ENCODE results near the gene AGER. TPM values are rescaled to one million over a fixed set of nuclear protein-coding genes. Genes with fewer than 3 reads are reported as not detected.

AGER gene
- total RNA-seq, 4 donors from 2014 or later, result 4.0 to 12.7 (median 5.8) TPM

DNA sequence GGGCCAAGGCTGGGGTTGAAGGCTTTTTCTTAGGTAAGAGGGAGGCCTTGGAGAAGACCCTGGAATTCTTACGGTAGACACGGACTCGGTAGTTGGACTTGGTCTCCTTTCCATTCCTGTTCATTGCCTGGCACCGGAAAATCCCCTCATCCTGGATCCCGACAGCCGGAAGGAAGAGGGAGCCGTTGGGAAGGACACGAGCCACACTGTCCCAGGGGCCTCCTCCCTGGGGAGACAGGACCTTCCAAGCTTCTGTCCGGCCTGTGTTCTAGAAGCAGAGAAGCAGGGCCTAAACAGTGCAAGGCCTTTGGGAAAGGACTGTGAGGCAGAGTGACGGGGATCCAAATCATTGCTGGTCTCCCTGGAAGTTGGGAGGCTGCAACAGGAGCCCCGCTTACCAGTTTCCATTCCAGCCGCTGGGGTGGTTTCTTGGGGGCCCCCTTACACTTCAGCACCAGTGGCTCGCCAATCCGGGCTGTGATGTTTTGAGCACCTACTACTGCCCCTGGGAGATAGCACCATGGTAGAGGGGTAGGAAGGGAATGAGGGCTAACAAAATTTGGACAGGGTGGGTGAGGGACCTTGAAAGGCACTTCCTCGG is 470 bp downstream of the AGER start:
- peaks cover 0 to 88% (median 30%) of the 10 kb centered on the region in 4 donors for H3K4me1 ChIP-seq
- H3K27me3 ChIP-seq, result no peaks in the 10 kb centered on the region
- no peaks in the 10 kb centered on the region for H3K9me3 ChIP-seq
- peaks cover 0 to 68% (median 22%) of the 10 kb centered on the region in 3 donors for H3K36me3 ChIP-seq
- no peak overlapping the region for H3K4me3 ChIP-seq
- H3K27ac ChIP-seq, result peak overlapping the region in 3 of 4 donors; percentile 40 to 100 (median 97)
- DNase-seq (ENCODE audit: low spot score in 2 of 2), result no peak
- WGBS, 2 donors, result 71 to 78% methylated on average over 15 of the region's 15 CpGs
- TF ChIP-seq EP300 (IDR thresholded peaks at IDR 0.05), result no peak
- TF ChIP-seq POLR2A (IDR thresholded peaks at IDR 0.05), result no peak
- no peak for TF ChIP-seq CTCF (IDR thresholded peaks at IDR 0.05)

DNA sequence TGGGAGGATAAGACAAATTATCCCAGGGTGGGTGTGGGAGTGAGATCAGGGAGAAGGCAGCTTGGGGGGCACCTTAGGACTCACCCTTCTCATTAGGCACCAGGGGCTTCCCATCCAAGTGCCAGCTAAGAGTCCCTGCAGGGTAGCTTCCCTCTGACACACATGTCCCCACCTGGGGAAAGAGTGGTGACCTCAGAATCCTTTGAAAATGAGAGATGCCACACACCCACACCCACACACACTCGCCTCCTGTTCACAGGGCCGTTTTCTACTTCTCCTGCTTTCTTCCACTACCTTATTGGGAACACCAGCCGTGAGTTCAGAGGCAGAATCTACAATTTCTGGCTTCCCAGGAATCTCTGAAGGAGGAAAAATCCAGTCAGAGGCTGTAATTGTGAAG is 1.0 kb downstream of the AGER start:
- Histone ChIP-seq H3K27me3 (no peaks in the 10 kb centered on the region), H3K9me3 (no peaks in the 10 kb centered on the region), H3K4me1 (peaks cover 0 to 82% (median 26%) of the 10 kb centered on the region in 4 donors), H3K36me3 (peaks cover 0 to 66% (median 22%) of the 10 kb centered on the region in 3 donors), H3K4me3 (no peak overlapping the region), H3K27ac (peak overlapping the region in 3 of 4 donors; percentile 40 to 100 (median 97))
- no peak for DNase-seq (ENCODE audit: low spot score in 2 of 2)
- WGBS, 2 donors, result 67 to 72% methylated on average over 3 of the region's 3 CpGs
- TF ChIP-seq POLR2A (IDR thresholded peaks at IDR 0.05) (no peak), EP300 (IDR thresholded peaks at IDR 0.05) (no peak), CTCF (IDR thresholded peaks at IDR 0.05) (no peak)

DNA sequence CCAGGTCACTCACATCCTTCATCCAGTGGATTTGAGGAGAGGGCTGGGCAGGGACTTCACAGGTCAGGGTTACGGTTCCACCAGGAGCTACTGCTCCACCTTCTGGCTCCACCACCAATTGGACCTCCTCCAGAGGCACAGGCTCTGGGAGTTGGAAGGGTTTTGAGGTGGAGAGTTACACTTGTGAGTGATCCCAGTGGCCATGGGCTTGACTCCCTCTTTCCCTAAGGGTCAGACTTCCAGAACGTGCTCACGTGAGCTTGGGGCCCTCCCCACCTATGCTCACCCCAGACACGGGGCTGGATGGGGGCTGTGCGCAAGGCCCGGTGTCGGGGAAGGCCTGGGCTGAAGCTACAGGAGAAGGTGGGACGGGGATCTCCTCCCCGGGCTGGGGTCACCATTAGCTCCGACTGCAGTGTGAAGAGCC is 1.5 kb downstream of the AGER start:
- Histone ChIP-seq H3K4me1 (peaks cover 0 to 78% (median 22%) of the 10 kb centered on the region in 4 donors), H3K9me3 (no peaks in the 10 kb centered on the region), H3K4me3 (no peak overlapping the region), H3K27ac (peak overlapping the region in 3 of 4 donors; percentile 40 to 100 (median 97)), H3K27me3 (no peaks in the 10 kb centered on the region), H3K36me3 (peaks cover 0 to 62% (median 22%) of the 10 kb centered on the region in 3 donors)
- TF ChIP-seq CTCF (IDR thresholded peaks at IDR 0.05) (no peak), EP300 (IDR thresholded peaks at IDR 0.05) (no peak), POLR2A (IDR thresholded peaks at IDR 0.05) (no peak)
- 65 to 74% methylated on average over 9 to 10 of the region's 10 CpGs for WGBS, 2 donors
- no peak for DNase-seq (ENCODE audit: low spot score in 2 of 2)

DNA sequence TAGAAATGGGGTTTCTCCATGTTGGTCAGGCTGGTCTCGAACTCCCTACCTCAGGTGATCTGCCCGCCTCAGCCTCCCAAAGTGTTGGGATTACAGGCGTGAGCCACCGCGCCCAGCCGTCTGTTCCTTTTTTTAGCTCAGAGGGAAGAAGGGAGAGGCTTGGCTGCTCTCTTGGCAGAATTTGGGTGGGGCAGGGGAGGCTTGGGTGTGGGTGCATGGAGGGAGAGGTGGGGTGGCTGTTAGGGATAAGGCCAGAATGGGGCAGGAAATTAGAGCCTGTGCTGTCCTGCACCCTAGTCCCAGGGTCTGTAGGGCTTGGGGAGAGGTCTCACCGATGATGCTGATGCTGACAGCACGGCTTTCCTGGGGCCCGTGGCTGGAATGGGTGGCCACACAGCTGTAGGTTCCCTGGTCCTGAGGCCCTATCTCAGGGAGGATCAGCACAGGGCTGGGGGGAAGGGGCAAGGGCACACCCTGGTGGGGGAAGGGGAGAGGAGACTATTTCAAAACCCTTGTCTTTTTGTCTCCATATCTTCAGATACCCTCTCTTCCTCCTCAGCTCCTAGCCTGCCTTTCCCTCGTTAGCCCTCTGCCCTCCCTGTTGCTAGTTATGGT is 2.0 kb downstream of the AGER start:
- Histone ChIP-seq H3K27ac (peak overlapping the region in 2 of 4 donors; percentile 97 to 100), H3K27me3 (no peaks in the 10 kb centered on the region), H3K9me3 (no peaks in the 10 kb centered on the region), H3K36me3 (peaks cover 0 to 56% (median 19%) of the 10 kb centered on the region in 3 donors), H3K4me3 (no peak overlapping the region), H3K4me1 (peaks cover 0 to 75% (median 17%) of the 10 kb centered on the region in 4 donors)
- TF ChIP-seq POLR2A (IDR thresholded peaks at IDR 0.05) (no peak), CTCF (IDR thresholded peaks at IDR 0.05) (no peak), EP300 (IDR thresholded peaks at IDR 0.05) (no peak)
- 72 to 85% methylated on average over 10 of the region's 10 CpGs for WGBS, 2 donors
- DNase-seq (ENCODE audit: low spot score in 2 of 2), result no peak

DNA sequence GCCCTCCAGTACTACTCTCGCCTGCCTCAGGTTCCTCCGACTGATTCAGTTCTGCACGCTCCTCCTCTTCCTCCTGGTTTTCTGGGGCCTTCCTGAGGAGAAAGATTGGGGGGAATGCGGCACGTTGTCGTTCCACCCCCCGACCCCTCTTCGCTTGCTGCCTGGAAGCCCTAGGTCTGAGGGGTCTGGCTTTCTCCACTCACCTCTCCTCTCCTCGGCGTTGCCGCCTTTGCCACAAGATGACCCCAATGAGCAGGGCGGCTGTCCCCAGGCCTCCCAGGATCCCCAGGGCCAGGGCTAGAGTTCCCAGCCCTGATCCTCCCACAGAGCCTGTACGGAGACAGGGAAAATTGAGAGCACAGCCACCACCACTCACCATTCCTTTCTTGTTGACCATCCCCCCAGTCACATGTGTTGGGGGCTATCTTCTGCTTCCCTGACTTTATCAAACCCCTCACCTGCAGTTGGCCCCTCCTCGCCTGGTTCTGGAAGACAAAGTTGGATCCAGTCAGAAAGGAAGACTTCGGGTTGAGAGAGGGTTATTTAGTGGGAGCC is 2.8 kb downstream of the AGER start:
- Histone ChIP-seq H3K4me3 (no peak overlapping the region), H3K27ac (peak overlapping the region in 2 of 4 donors; percentile 97 to 100), H3K27me3 (no peaks in the 10 kb centered on the region), H3K9me3 (no peaks in the 10 kb centered on the region), H3K36me3 (peaks cover 0 to 48% (median 16%) of the 10 kb centered on the region in 3 donors), H3K4me1 (peaks cover 0 to 75% (median 19%) of the 10 kb centered on the region in 4 donors)
- no peak for DNase-seq (ENCODE audit: low spot score in 2 of 2)
- WGBS, 2 donors, result 80% methylated on average over 15 of the region's 15 CpGs
- TF ChIP-seq CTCF (IDR thresholded peaks at IDR 0.05), result no peak
- no peak for TF ChIP-seq POLR2A (IDR thresholded peaks at IDR 0.05)
- no peak for TF ChIP-seq EP300 (IDR thresholded peaks at IDR 0.05)
